HG03521 (cell line): Measurements from ENCODE around the gene ANKRD33.

Experiments used
- ATAC-seq: cut with Tn5 transposase; IDR thresholded peaks from one replicate; pipeline ENCODE4 v1.9.1; 2021; ENCODE audit warnings: mild to moderate bottlenecking, moderate library complexity; ENCODE audit not compliant: unreplicated experiment

Gene ANKRD33

GRCh38 chr12:51860986-51861385, 26.9 kb upstream of the ANKRD33 start:
- no peak for ATAC-seq

GRCh38 chr12:51862947-51863346, 25.0 kb upstream of the ANKRD33 start:
- ATAC-seq = no peak

GRCh38 chr12:51863363-51863932, 24.5 kb upstream of the ANKRD33 start:
- no peak for ATAC-seq

- ATAC-seq = no peak
These were observed 23.7 kb upstream of the ANKRD33 start for GRCh38 chr12:51863933-51864832.

- no peak for ATAC-seq
These were observed 22.9 kb upstream of the ANKRD33 start for GRCh38 chr12:51864833-51865670.

- no peak for ATAC-seq
These were observed 22.1 kb upstream of the ANKRD33 start for GRCh38 chr12:51865757-51866270.

GRCh38 chr12:51866324-51866723, 21.6 kb upstream of the ANKRD33 start:
- no peak for ATAC-seq

- no peak for ATAC-seq
These were observed 21.1 kb upstream of the ANKRD33 start for GRCh38 chr12:51866762-51867161.

- no peak for ATAC-seq
These were observed 20.5 kb upstream of the ANKRD33 start for GRCh38 chr12:51867371-51867770.

- ATAC-seq = no peak
These were observed 20.0 kb upstream of the ANKRD33 start for GRCh38 chr12:51867796-51868428.

- no peak for ATAC-seq
These were observed 18.9 kb upstream of the ANKRD33 start for GRCh38 chr12:51868821-51869495.

GRCh38 chr12:51869496-51869865, 18.4 kb upstream of the ANKRD33 start:
- ATAC-seq = no peak

- ATAC-seq = no peak
These were observed 18.0 kb upstream of the ANKRD33 start for GRCh38 chr12:51869931-51870330.

GRCh38 chr12:51870504-51870903, 17.4 kb upstream of the ANKRD33 start:
- ATAC-seq = no peak

- no peak for ATAC-seq
These were observed 16.8 kb upstream of the ANKRD33 start for GRCh38 chr12:51871126-51871525.

- ATAC-seq = no peak
These were observed 15.8 kb upstream of the ANKRD33 start for GRCh38 chr12:51871918-51872688.

GRCh38 chr12:51872689-51872981, 15.3 kb upstream of the ANKRD33 start:
- no peak for ATAC-seq

- no peak for ATAC-seq
These were observed 14.5 kb upstream of the ANKRD33 start for GRCh38 chr12:51873251-51873994.

- ATAC-seq = no peak
These were observed 13.9 kb upstream of the ANKRD33 start for GRCh38 chr12:51874000-51874399.
